ENCODE data around the gene C2CD4A. TPM values are rescaled to one million over a fixed set of nuclear protein-coding genes. Genes with fewer than 3 reads are reported as not detected.

C2CD4A gene
- total RNA-seq, 1 donor from 2014 or later, result 3.2 TPM

DNA sequence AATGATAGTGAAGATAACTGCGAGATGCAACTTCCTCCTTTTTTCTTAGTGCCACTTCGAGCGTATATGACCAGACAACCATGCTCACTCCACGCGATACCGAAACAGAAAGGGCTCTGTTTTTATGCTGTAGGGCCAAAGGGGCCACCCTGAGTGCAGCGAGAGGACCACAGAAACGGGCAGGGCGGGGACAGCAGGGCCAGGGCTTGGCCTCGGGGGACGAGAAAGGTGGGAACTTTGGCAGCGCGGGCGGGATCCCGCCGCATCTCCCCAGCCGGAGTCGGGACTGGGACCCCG, 7.0 kb upstream of the C2CD4A start:
- DNase-seq (ENCODE audit: low read depth, low spot score), result no peak

DNA sequence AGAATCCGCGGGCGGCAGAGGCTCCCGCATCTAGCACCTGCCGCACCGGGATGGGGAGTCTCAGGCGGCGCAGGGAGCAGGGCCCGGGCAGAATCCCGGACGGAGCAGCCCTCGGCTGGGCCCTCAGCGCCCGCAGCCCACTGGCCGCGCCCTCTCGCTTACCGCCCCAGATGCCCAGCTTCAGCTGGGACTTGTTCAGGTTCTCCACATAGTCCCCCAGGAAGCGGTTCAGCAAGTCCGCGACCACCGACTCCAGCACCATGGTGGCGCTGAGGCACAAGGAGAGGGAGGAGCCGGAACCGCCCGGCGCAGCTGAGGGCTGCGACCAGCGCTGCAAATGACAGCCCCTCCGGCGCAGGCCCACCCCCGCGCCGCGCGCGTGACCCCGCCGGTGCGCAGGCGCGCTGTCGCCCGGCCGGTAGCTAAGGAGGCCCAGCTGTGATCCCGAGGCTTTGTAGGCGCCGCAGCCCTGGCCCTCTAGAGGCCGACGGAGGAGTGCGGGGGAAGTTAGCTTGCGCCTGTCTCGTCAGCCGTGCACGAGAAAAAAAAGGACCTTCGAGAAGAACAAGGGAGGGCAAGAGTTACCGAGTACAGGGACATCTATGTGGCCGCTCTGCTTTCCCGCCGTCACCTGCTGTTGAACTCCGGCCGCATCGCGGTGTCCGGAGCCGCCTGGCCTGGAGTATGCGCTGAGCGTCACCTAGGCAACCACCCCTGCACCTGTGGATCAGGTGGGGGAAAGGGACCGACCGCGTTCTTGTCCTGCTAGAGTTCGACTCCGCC, 6.5 kb upstream of the C2CD4A start, which contains the start of gene VPS13C:
Gene VPS13C (minus strand): TSS at position 335 of the 783 bp plus-strand sequence. CDS start 73 bp downstream, at position 262.
- peak; percentile 84 for DNase-seq (ENCODE audit: low read depth, low spot score)

DNA sequence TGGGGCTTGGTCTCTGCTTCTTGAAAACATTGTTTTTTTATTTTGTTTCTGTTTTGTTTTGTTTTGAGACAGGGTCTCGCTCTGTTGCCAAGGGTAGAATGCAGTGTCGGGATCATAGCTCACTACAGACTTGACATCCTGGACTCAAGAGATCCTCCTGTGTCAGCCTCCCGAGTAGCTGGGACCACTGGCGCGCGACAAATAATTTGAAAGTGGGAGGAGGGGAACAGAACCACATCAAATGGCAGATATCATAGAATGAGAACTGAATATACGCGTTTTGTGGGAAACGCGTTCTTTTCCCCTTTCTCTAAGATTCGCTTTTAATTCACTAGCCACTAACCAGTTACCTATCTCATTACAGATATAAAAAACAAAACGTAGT, 5.9 kb upstream of the C2CD4A start:
- DNase-seq (ENCODE audit: low read depth, low spot score), result no peak

DNA sequence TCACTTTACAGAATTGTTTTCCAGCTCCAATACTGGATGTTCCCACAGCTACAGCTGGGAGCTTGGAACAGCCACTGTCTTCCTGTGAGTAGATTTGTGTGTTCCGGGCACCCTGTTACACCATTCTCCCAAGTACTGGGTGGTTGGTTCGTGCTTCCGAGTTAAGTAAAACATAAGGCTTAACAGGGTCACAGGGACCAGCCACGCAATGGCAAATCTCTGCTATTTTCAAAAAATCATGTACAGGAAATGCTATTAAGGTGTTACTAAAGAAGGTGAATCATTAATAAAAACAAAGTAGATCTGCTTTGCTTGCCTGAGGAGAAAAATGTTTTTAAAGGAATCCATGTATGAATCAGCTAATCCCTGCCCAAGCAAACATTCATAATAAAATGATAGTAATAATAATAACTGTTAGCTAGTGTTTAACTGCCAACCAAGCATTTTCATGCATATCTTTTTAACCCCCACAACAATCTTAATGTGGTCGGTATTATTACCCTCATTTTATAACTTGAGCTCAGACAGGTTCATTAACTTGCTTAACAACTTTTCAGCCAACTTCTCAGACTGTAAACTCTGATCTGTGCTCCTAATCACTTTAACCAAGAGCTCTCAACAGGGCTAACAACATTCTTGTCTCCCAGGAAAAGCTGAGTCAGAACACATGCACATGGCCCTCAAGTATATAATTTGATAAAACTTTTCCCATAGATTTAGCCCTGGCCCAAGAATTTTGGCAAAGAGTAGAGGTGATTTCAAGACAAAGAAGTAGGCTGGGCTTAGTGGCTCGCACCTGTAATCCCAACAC, 2.7 kb upstream of the C2CD4A start:
- DNase-seq (ENCODE audit: low read depth, low spot score), result no peak

DNA sequence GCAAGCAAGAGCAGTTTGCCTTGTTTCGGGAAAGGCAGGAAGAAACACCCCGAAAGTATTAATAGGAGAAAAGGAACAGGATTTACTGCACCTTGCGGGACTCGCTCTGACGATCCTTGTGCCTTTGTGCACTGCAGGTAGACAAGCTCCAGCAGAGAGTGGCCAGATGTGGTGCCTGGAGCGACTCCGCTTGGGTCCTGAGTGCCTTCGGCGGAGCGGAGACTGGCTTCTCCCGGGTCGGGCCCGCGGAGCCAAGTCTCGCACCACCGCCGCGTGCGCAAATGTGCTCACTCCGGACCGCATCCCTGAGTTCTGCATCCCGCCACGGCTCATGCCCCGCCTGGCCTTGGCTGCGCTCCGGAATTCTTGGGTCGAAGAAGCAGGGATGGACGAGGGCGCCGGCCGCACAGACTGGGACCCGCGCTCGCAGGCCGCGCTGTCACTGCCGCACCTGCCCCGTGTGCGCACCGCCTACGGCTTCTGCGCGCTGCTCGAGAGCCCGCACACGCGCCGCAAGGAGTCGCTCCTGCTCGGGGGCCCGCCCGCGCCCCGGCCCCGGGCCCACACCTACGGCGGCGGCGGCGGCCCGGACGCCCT, 769 bp downstream of the C2CD4A start:
- DNase-seq (ENCODE audit: low read depth, low spot score), result no peak

DNA sequence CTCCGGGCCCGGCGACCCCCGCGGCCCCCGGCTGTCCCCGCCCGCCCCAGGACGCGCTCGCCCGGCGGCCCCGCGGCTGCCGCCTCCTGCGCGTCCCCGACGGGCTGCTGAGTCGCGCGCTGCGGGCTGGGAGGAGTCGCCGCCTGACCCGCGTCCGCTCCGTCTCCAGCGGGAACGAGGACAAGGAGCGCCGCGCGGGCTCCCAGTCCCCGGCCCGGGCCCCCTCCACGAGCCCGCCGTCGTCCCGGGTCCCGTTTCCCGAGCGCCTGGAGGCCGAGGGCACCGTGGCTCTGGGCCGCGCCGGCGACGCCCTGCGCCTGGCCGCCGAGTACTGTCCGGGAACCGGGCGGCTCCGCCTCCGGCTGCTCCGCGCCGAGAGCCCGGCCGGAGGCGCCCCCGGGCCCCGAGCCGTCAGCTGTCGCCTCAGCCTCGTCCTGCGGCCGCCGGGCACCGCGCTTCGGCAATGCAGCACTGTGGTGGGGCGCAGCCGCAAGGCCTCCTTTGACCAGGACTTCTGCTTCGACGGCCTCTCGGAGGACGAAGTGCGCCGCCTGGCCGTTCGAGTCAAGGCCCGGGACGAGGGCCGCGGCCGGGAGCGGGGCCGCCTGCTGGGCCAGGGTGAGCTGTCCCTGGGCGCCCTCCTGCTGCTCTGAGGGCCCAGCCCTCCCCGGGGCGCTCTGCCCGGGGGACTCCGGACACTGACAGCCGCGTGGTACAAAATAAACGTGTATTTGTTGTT, 1.5 kb downstream of the C2CD4A start:
- DNase-seq (ENCODE audit: low read depth, low spot score), result no peak

DNA sequence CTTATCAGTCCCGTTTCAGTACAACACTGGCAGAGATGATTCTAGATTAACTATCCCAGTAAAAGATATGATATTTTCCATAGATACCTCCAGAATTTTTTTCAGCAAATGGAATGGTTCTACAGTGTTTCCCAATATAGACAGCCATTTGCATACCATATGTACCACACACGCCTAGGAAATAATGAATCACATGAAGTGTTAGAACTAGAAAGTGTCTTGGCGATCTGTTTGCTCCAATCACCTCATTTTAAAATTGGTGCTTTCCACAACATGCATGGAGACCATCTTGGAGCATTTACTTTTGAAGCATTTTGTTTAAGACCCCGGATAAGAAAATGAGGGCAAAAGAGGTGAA, 2.0 kb downstream of the C2CD4A start:
- no peak for DNase-seq (ENCODE audit: low read depth, low spot score)

DNA sequence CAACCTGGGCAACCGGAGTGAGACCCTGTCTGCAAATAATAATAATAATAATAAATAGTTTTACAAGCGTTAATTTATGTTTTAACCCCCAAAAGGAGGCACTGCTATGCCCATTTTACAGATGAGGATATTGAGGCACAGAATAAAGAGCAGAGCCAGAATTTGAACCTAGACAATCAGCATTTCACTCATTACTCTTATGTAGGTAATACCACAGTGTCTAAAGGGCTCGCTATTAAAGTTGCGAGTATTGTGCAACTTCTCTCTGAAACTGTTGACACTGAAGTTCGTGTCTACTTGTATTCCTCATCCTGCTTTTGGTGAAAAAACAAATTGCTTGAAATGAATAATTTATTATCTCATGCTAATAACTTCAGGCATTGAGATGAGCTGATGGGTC, 2.8 kb downstream of the C2CD4A start:
- DNase-seq (ENCODE audit: low read depth, low spot score), result no peak

DNA sequence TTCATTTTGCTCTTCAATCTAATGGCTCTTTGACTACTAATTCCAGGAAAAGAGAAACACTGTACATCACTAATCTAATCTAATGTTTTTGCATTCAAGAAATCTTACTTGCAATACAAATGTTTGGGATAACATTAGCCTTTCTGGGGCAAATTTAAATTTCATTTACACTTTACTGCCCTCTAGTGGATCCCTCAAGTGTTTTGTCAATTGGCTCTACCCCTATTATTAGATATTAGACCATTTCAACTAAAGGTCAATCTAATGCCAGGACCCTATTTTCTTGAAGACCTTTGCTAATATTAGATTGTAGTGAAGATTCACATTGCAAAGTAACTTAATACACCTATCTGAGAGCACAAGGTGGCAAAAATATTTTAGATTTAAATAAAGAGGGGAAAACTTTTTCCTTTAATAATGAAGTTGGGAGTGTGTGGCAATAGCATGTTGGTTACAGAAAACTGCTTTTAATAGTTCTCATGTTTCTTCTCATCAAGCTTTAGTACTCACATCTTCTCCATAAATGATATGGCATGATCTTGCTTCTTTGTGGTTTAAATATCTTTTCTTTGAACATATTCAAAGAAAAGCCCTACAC, 5.0 kb downstream of the C2CD4A start:
- DNase-seq (ENCODE audit: low read depth, low spot score), result no peak

DNA sequence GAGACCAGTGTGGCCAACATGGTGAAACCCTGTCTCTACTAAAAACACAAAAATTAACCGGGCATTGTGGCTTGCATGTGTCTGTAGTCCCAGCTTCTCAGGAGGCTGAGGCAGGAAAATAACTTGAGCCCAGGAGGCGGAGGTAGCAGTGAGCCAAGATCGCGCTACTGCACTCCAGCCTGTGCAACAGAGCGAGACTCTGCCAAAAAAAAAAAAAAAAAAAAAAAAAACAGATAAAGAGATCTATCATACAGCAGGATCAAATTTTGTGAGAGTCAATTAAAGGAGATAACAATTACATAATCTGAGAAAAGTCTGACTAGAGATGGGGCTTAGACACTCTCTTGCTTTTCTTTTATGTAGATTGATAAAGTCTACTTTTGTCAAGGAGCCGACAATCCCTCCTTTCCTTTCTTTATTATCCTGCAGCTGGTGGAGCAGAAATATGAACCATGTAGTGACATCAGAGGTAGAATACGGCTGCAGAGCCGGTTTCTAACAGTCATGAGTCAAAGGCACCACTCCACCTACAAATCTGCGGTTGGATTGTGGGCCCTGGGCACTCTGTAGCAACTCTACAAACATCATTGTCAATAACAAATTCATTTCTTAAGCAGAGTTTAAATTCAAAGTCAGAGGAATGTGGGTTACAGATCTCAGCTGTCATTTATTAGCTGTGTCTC, 9.0 kb downstream of the C2CD4A start:
- no peak for DNase-seq (ENCODE audit: low read depth, low spot score)

DNA sequence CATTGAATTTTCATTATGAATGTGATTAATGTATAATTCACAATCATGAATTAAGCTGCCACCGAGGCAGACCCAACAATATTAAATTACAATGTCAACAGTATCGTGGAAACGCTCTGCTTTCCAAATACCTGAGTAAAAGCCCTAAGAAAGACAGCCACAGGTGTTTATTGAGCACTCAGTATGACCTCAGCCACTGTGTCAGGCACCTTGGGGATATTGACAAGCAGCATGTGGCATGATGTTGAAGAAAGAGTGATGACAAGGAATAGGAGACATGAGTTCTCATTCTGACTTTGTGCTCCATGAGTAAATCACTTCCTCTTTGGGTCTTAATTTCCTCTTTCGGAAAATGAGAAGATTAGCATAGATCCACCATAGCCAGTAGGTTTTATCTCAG, 12.8 kb downstream of the C2CD4A start:
- no peak for DNase-seq (ENCODE audit: low read depth, low spot score)

DNA sequence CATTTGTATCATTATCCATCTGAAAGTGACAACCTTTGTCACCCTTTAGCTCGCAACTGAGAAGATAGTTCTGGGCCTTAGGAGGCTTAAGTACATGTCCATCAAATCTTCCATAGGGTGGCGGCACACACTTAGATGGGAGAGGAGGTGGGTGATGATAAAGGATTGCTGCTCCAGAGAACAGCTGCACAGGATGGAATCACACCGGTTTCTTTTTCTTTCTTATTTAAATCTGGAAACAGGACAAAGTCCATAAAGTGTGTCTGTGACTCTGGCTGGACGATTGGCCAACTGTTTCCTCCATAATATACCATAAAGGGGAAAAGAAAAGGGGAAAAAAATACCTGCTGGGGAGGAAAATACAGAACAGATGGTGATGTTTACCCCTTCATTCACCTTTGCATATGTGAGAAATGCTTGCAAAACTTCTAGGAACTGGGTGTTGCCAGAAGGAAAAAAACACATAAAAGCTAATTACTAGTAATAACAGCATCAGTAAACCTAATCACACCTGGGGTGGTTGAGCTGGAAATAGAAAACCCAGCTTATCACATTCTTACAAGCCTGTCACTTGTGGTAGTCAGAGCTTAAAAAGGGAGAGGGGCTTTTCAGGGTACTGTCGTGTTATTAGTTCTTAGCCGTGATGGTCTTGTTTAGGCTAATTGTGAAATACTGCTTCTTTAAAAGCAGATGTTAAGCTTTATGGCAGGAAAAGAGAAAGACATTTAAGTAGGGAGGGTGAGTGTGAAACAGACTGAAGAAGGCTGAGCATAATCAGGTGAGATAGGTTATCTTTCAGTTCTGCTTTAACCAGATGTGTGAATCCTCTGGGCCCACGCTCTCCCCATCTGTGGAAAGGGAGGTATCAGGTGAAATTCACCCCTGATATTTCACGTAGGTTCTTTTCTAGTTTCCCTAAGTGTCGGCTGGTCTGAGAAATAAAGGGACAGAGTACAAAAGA, 16.7 kb downstream of the C2CD4A start:
- no peak for DNase-seq (ENCODE audit: low read depth, low spot score)

DNA sequence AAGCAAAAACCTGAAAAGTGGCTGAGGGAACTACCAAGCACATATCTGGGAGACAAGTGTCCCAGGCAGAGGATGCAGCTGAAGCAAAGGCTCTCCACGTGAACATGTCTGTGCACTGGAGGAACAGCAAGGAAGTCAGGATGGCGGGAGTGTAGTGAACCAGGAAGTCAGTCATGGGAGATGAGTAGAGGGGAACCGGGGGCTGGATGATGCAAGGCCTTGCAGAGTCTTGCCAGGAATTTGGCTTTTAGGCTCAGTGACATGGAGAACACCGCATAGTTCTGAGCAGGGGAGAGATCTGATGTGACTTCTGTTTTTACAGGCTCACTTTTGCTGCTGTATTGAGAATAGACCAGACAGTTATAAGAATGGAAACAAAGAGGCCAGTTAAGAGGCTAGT, 19.0 kb downstream of the C2CD4A start:
- DNase-seq (ENCODE audit: low read depth, low spot score), result no peak

DNA sequence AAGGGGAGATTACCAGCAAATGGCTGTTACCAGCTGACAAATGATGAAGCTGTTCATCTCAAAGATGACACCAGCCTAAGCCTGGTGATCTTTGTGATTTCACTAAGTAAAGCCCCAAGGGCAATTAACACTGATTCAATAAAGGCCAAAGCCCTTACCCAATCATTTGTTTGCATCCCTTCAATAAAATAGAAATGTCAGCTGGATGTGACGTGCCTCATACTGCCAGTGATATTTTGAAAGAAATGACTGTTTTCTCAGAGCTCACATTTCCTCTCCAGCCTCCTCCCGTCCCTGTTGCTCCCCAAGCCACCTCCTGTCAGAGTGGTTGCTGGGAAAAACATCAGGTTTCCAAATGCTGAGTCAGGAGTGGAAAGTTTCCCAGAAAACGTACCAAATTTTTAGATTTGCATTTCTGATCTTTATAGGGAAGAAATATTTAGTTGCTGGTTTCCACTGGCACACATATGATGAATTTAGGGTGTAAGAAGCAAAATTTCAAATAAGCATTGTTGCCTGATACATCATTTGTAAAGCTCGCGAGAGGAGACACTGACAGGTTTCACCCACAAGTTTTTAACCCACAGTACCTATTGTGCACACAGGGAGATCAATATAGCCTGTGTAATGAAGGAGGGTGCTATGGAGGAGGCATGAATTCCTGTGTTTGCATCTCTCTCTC, 21.0 kb downstream of the C2CD4A start:
- no peak for DNase-seq (ENCODE audit: low read depth, low spot score)

DNA sequence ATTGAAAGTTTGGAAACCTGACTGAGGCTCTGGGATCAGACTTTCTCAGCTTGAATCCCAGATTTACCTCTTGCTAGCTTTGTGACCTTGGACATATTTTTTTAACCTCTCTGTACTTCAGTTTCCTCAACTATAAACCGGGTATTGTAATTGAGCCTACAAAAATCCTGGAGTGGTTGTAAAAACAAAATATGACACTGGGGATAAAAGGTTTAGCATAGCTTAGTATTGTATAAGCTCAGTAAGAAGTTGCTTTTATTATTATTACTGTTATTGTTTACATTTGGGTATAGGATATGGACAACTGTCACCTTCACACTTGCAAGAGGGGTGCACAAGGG, 21.5 kb downstream of the C2CD4A start:
- DNase-seq (ENCODE audit: low read depth, low spot score), result no peak

DNA sequence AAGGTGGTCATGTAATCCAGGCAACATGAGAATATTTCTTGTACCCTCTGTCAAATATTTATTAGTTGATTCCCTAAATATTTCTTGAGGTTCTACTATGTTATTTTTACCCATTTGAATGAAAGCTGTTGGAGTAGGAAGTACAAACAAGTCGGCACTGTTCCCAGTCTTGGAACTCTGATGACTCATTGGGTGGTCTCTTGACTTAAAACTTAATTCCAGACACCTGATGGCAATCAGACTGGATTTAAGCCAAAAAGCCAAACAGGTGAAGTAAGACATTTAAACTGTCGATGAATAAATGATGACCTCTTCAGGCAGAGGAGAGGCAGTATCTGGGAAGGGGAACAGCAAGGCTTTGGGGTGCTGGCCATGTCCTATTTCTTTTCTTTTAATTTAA, 22.8 kb downstream of the C2CD4A start:
- DNase-seq (ENCODE audit: low read depth, low spot score), result no peak

DNA sequence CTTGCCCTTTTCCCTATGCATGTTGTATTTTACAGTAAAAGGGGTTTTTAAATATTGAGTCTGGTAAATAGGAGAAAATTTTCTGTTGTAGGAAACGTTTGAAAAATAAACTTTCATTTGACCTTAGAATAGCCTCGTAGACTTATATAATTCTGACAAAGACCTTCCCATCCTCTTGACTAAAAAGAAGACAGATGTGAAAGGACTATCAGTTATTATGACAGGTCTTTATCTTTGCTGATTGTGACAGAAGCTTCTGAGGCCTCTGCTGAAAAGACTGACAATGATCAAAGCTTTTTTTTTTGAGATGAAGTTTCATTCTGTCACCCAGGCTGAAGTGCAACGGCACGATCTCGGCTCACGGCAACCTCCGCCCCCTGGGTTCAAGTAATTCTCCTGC, 24.2 kb downstream of the C2CD4A start:
- no peak for DNase-seq (ENCODE audit: low read depth, low spot score)

DNA sequence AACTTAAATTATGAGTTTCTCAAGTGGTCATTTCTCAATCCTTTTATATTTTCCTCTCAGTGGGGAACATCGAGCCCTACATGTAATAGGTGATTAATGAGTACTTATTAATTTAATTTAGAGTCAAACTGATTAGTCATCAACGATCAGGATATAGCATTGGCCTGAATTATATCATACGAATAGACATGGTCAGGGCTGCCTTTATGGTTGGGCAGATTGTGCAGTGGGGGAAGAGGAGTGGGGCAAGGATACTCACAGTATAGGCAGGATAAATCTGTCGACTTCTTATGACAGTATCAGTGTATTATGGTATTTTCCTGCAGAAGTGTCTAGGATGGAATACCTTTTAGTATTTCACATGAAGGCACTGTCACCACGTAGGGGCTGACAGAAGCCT, 27.0 kb downstream of the C2CD4A start:
- no peak for DNase-seq (ENCODE audit: low read depth, low spot score)

DNA sequence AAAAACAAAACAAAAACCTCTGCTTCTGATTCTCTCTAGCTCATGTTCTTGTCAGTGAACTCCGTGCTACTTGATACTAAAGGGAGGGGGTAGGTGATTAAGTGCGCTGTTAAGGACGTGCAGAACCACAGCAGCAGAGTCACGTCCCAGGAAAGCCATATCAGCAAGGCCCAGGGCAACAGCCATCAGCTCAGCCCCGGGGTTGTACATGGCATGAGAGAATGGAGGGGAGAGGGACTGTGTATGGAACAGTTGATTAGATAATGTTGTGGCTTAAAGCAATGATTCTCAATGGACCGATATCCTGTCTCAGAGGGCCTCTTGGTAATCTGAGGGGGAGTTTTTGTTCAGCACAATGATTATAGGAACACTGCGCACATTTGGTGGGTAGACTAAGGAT, 27.6 kb downstream of the C2CD4A start:
- no peak for DNase-seq (ENCODE audit: low read depth, low spot score)
